ENCODE results near the gene AKAP12. TPM values are rescaled to one million over a fixed set of nuclear protein-coding genes. Genes with fewer than 3 reads are reported as not detected.

Gene AKAP12
- total and polyA plus RNA-seq, 2 experiments from 2014 or later: 66.5 to 84.9 TPM

DNA sequence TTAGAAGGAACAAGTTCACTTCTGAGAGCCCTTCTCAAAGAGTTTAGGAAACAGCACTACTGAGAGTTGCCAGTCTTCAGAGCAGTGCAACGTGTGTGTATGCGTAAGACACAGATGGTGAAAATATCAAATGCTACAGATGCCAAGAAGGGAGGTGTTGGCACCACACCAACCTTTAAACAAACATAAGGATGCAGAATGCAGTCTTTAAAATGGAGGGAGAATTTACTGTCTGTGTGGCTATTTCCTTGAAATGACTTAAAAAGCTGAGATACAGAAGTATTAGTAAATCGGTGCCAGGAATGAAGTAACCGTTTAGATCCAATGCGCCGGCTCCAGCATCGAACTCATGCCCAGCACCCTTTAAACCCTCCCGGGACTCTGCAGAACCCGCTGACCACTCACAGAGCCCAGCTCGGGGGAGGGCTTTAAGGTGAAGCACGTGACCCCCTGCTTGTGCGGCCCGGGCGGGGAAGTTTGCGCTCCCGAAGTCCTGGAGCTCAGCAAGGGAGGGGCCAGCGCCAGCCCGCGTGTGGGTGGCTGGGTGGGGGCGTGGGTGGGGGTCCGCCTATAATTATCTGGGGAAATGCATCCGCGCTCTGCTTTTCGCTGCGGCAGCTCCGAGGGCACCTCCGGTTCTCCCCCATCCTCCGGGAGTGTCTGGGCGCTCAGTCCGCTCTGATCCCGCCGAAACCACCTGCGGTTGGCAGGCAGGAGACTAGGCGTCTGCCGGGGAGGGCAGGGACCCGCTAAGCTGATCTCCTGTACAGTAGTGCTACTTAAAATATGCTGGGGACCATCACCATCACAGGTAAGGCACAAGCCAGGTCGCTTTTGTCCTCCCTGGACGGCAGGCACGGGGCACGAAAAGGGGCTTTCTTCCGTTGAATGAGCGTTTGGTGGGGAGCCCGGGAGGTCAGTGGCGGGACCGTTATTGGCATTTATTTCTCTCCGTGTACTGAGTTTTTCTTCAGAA, 85.6 kb downstream of the AKAP12 start:
- DNase-seq (ENCODE audit: low read depth in 1 of 2, low spot score in 1 of 2): peak; percentile 60 to 74
- Histone ChIP-seq H3K36me3 (no peaks in the 10 kb centered on the region), H3K27me3 (no peaks in the 10 kb centered on the region), H3K4me1 (ENCODE audit: low read depth) (no peaks in the 10 kb centered on the region), H3K27ac (no peak overlapping the region), H3K4me3 (peak overlapping the region; percentile 46), H3K9me3 (ENCODE audit: low read depth) (no peaks in the 10 kb centered on the region)
- TF ChIP-seq, protein P1, sequence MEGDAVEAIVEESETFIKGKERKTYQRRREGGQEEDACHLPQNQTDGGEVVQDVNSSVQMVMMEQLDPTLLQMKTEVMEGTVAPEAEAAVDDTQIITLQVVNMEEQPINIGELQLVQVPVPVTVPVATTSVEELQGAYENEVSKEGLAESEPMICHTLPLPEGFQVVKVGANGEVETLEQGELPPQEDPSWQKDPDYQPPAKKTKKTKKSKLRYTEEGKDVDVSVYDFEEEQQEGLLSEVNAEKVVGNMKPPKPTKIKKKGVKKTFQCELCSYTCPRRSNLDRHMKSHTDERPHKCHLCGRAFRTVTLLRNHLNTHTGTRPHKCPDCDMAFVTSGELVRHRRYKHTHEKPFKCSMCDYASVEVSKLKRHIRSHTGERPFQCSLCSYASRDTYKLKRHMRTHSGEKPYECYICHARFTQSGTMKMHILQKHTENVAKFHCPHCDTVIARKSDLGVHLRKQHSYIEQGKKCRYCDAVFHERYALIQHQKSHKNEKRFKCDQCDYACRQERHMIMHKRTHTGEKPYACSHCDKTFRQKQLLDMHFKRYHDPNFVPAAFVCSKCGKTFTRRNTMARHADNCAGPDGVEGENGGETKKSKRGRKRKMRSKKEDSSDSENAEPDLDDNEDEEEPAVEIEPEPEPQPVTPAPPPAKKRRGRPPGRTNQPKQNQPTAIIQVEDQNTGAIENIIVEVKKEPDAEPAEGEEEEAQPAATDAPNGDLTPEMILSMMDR (IDR thresholded peaks at IDR 0.05; ENCODE audit: low read depth, low read length): no peak

DNA sequence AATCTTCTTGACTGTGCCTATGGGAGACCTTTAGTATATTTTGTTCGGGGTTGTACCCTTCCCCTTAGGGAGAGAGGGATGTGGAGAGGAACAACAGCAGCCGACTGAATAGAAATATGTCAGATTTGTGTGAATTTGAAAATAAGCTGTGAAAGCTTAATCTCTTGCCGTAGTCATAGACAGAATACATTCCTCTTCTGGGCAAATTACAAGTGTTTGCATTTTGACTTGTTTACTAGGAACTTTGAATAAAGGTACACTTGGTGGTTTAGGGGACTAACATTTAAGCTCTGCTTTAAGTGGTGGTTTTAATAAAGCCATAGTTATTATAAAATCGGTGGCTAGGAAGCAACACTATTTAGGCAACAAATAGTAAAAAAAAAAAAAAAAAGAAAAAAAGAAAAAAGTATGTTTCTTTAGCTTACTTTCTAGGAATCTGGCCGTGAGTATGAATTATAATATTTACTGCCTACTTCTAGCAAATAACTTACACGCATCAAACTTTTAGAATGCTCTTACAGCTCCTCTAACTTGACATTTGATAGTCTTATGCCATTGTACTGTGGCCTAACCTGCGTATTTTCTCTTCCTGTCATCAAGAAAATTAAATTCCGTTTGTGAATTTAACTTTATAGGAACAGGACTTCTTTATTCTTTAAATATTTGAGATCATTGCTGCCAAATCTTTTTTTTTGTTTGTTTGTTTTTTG, 86.5 kb downstream of the AKAP12 start:
- no peaks in the 10 kb centered on the region for H3K4me1 ChIP-seq (ENCODE audit: low read depth)
- H3K27ac ChIP-seq: no peak overlapping the region
- peak overlapping the region; percentile 46 for H3K4me3 ChIP-seq
- peak in 1 of 2 donors; percentile 15 for DNase-seq (ENCODE audit: low read depth in 1 of 2, low spot score in 1 of 2)
- H3K36me3 ChIP-seq: no peaks in the 10 kb centered on the region
- H3K27me3 ChIP-seq: no peaks in the 10 kb centered on the region
- TF ChIP-seq, protein P1 (IDR thresholded peaks at IDR 0.05; ENCODE audit: low read depth, low read length): no peak
- H3K9me3 ChIP-seq (ENCODE audit: low read depth): no peaks in the 10 kb centered on the region

DNA sequence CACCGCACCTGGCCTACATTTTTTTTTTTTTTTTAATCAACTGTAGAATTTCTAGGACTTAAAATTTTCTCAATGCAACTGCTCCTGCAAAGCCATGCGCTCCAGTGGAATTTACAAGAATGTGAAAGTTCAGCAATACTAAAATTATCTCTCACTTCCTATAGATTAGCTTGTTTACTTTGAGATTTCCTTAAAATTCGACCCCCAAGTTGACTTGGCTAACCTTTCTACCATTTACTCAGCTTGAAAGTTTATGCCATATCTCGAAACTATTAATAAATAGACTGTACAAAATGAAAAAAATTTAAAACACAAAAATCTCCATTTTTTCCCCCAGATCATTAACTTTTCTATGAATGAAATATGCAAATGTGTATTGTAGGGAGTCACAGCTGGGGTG, 87.3 kb downstream of the AKAP12 start:
- H3K27ac ChIP-seq: no peak overlapping the region
- H3K27me3 ChIP-seq: no peaks in the 10 kb centered on the region
- H3K9me3 ChIP-seq (ENCODE audit: low read depth): no peaks in the 10 kb centered on the region
- TF ChIP-seq, protein P1 (IDR thresholded peaks at IDR 0.05; ENCODE audit: low read depth, low read length): no peak
- H3K4me3 ChIP-seq: no peak overlapping the region
- no peaks in the 10 kb centered on the region for H3K4me1 ChIP-seq (ENCODE audit: low read depth)
- DNase-seq (ENCODE audit: low read depth in 1 of 2, low spot score in 1 of 2): peak in 1 of 2 donors; percentile 28
- H3K36me3 ChIP-seq: no peaks in the 10 kb centered on the region

GRCh38 chr6:151330130-151330696, 90.4 kb downstream of the AKAP12 start:
- H3K27ac ChIP-seq: no peak overlapping the region
- no peak overlapping the region for H3K4me3 ChIP-seq
- H3K36me3 ChIP-seq: no peaks in the 10 kb centered on the region
- no peaks in the 10 kb centered on the region for H3K27me3 ChIP-seq
- TF ChIP-seq, protein P1 (IDR thresholded peaks at IDR 0.05; ENCODE audit: low read depth, low read length): no peak
- peak in 1 of 2 donors; percentile 91 for DNase-seq (ENCODE audit: low read depth in 1 of 2, low spot score in 1 of 2)
- H3K4me1 ChIP-seq (ENCODE audit: low read depth): no peaks in the 10 kb centered on the region
- H3K9me3 ChIP-seq (ENCODE audit: low read depth): no peaks in the 10 kb centered on the region

DNA sequence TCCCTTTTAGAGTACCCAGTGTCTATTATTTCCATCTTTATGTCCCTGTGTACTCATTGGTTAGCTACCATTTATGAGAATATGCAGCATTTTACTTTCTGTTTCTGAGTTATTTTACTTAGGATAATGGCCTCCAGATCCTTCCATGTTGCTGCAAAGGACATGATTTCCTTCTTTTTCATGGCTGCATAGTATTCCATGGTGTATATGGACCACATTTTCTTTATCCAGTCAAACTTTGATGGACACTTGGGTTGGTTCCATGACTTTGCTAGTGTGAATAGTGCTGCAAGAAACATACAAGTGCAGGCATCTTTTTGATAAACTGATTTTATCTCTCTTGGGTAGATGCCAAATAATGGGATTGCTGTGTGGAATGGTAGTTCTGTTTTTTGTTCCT, 96.2 kb downstream of the AKAP12 start:
- Histone ChIP-seq H3K4me1 (ENCODE audit: low read depth) (no peaks in the 10 kb centered on the region), H3K4me3 (no peak overlapping the region), H3K27ac (no peak overlapping the region), H3K36me3 (no peaks in the 10 kb centered on the region), H3K9me3 (ENCODE audit: low read depth) (no peaks in the 10 kb centered on the region), H3K27me3 (no peaks in the 10 kb centered on the region)
- TF ChIP-seq, protein P1 (IDR thresholded peaks at IDR 0.05; ENCODE audit: low read depth, low read length): no peak
- DNase-seq (ENCODE audit: low read depth in 1 of 2, low spot score in 1 of 2): no peak

Data from cardiac muscle cell (in vitro differentiated cells and primary cell).